ENCODE measurements around the gene DDIAS.

DNA sequence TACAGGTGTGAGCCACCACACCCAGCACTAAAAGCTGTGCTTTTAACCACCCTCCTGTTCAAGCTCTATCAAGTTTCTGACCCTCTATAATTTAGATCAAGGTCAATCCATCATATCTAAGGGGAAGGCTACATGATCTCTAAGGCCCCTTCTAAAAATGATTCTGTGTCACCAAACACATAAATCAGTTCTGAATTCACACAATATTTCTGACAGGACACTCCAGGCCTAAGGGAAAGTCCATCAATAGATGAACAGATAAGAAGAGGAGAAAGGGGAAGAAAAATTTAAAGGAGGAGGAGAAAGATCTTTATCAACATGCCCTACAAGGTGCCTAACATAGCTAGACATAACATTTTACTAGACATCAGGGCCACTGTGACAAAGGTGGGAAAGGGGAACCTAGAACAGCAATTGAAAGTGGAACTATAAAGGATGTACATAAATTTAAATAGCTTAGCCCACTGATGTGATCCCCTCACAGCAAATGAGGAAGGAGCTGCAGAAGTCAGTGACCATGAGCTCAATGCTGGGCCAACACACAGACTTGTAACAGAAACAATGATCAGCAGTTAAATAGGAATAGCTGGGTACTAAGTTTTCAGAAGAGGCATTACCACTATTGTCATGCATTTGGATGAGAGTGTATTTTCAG is 6.0 kb upstream of the DDIAS start:
- TF ChIP-seq, protein P1, sequence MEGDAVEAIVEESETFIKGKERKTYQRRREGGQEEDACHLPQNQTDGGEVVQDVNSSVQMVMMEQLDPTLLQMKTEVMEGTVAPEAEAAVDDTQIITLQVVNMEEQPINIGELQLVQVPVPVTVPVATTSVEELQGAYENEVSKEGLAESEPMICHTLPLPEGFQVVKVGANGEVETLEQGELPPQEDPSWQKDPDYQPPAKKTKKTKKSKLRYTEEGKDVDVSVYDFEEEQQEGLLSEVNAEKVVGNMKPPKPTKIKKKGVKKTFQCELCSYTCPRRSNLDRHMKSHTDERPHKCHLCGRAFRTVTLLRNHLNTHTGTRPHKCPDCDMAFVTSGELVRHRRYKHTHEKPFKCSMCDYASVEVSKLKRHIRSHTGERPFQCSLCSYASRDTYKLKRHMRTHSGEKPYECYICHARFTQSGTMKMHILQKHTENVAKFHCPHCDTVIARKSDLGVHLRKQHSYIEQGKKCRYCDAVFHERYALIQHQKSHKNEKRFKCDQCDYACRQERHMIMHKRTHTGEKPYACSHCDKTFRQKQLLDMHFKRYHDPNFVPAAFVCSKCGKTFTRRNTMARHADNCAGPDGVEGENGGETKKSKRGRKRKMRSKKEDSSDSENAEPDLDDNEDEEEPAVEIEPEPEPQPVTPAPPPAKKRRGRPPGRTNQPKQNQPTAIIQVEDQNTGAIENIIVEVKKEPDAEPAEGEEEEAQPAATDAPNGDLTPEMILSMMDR (conservative IDR thresholded peaks at IDR 0.05) = no peak
- no peak for TF ChIP-seq EZH2 (IDR thresholded peaks at IDR 0.05; ENCODE audit: low read depth)

Data from PC-9 (cell line).